Endothelial cell of umbilical vein (primary cell): ENCODE data around the gene RBM20.

Experiments used
- EZH2 ChIP-seq: IDR thresholded peaks from 2 replicates; pipeline ENCODE4 v1.6.1; 2012; ENCODE audit warnings: borderline replicate concordance, low read depth, mild to moderate bottlenecking, moderate library complexity, low read length, inconsistent platforms; ENCODE audit not compliant: severe bottlenecking
- MAX ChIP-seq: IDR thresholded peaks from 2 replicates; pipeline ENCODE4 v1.6.1; 2011; ENCODE audit not compliant: insufficient read depth, insufficient read length
- POLR2A ChIP-seq: IDR thresholded peaks from 2 replicates; pipeline ENCODE4 v1.6.1; 2012; ENCODE audit warnings: low read depth, mild to moderate bottlenecking, control low read depth, low read length
- TF ChIP-seq, protein P1 (sequence below), 2 donors: IDR thresholded peaks; 1 replicate in 1 of 2; 2 replicates in 1 of 2; pipeline ENCODE4 v1.5.1; 2011; ENCODE audit warnings: low read length in 2 of 2, mild to moderate bottlenecking in 2 of 2, moderate library complexity in 2 of 2, control low read depth in 1 of 2, inconsistent platforms in 1 of 2, low read depth in 1 of 2; ENCODE audit not compliant: insufficient read depth in 1 of 2; ENCODE audit errors: extremely low read depth in 1 of 2

DNA sequence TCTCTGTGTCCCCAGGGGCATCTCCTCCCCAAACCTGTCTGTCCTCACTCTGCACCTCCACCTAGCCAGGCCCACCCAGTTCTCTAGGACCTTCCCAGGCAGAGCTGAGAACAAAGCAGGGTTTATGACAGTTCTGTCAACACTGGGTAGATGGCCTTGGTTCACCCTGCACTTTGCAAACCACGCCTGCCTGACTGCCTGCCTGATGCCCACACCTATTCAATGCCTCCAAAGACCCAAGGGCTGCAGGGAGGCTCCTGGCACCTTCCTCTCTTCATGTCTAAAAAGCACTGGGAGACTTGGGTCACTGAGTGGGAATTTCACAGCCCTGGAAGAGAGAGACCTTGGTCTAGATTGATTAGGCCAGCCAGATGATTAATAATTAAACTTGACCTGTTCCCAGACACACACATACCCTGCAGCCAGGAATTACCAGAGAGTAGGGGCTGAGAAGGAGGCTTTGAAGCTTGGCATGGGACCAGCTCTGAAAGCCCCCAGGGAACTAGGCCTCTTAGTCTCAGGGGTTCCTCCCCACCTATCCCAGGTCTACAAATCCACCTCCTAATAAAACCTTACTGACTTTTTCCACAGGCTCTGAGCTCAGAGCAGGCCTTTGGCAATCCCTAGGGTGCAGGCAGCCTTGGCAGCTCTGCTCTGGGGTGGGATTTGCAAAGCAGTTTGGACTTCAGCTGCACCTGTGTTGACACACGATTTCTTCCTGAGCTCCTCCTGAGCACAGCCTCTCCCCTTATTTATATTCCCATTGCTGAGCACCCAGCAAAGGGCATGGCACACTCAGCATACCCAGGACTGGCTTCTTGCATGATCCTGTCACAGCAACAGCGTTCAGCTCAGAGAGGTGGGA, 201.9 kb downstream of the RBM20 start:
- TF ChIP-seq POLR2A (no peak), MAX (no peak), EZH2 (no peak)
- TF ChIP-seq, protein P1, sequence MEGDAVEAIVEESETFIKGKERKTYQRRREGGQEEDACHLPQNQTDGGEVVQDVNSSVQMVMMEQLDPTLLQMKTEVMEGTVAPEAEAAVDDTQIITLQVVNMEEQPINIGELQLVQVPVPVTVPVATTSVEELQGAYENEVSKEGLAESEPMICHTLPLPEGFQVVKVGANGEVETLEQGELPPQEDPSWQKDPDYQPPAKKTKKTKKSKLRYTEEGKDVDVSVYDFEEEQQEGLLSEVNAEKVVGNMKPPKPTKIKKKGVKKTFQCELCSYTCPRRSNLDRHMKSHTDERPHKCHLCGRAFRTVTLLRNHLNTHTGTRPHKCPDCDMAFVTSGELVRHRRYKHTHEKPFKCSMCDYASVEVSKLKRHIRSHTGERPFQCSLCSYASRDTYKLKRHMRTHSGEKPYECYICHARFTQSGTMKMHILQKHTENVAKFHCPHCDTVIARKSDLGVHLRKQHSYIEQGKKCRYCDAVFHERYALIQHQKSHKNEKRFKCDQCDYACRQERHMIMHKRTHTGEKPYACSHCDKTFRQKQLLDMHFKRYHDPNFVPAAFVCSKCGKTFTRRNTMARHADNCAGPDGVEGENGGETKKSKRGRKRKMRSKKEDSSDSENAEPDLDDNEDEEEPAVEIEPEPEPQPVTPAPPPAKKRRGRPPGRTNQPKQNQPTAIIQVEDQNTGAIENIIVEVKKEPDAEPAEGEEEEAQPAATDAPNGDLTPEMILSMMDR (IDR thresholded peaks at IDR 0.05; ENCODE audit: extremely low read depth in 1 of 2, insufficient read depth in 1 of 2, low read depth in 1 of 2, low read length in 2 of 2) = no peak
